Right lung (tissue), 10 donors: Measurements from ENCODE around the gene MAPT. TPM values are rescaled to one million over a fixed set of nuclear protein-coding genes. Genes with fewer than 3 reads are reported as not detected.

Experiments
- DNase-seq, 2 donors: peaks; one replicate each; pipeline ENCODE4 v3.0.0-alpha.2; 2013
- long read RNA-seq, 8 donors: transcript quantifications; one replicate each; lab custom pipeline, GENCODE V29; 2026
- polyA plus RNA-seq, 5 donors: library from polyadenylated mRNA; unstranded; fragments of 120-200 nt; gene quantifications; one replicate each; pipeline versions ENCODE4 v1.2.1 to v1.2.3, GENCODE V29; 2013; ENCODE audit warnings: inconsistent platforms in 1 of 5, low replicate concordance in 1 of 5; ENCODE audit not compliant: insufficient read length in 5 of 5, insufficient read depth in 1 of 5

The MAPT gene
- polyA plus RNA-seq, result 1 to 10 TPM; 4.6 to 7.1 (median 4.7) TPM
- long read RNA-seq, donor 1, result 0 reads
- long read RNA-seq, donor 2, partial matches to known transcripts, result 0 of 1 reads
- long read RNA-seq, donor 2, other reads (novel, unspliced or antisense), result 0 of 1 reads
- long read RNA-seq, donor 3, result 0 reads
- long read RNA-seq, donor 4, partial matches to known transcripts, result 0 of 1 reads
- long read RNA-seq, donor 4, other reads (novel, unspliced or antisense), result 0 of 1 reads
- long read RNA-seq, donor 5, result 0 reads
- long read RNA-seq, donor 6, full-length matches to known transcripts, result 1 of 1 reads
- long read RNA-seq, donor 6, partial matches to known transcripts, result 0 of 1 reads
- long read RNA-seq, donor 6, other reads (novel, unspliced or antisense), result 0 of 1 reads
- long read RNA-seq, donor 7, partial matches to known transcripts, result 0 of 1 reads
- long read RNA-seq, donor 7, other reads (novel, unspliced or antisense), result 0 of 1 reads
- long read RNA-seq, donor 8, result 0 reads

GRCh38 chr17:45894022-45894784 lies at the start of gene MAPT:
Gene MAPT (plus strand): TSS chr17:45894554. CDS start chr17:45962338, 67,784 bp downstream.
- peak; percentile 94 to 95 for DNase-seq

GRCh38 chr17:45844695-45845375 lies 49.5 kb upstream of the MAPT start, which contains the start of gene SPPL2C:
Gene SPPL2C (plus strand): TSS chr17:45844881. CDS start chr17:45844907, 26 bp downstream.
- DNase-seq, result no peak

DNA sequence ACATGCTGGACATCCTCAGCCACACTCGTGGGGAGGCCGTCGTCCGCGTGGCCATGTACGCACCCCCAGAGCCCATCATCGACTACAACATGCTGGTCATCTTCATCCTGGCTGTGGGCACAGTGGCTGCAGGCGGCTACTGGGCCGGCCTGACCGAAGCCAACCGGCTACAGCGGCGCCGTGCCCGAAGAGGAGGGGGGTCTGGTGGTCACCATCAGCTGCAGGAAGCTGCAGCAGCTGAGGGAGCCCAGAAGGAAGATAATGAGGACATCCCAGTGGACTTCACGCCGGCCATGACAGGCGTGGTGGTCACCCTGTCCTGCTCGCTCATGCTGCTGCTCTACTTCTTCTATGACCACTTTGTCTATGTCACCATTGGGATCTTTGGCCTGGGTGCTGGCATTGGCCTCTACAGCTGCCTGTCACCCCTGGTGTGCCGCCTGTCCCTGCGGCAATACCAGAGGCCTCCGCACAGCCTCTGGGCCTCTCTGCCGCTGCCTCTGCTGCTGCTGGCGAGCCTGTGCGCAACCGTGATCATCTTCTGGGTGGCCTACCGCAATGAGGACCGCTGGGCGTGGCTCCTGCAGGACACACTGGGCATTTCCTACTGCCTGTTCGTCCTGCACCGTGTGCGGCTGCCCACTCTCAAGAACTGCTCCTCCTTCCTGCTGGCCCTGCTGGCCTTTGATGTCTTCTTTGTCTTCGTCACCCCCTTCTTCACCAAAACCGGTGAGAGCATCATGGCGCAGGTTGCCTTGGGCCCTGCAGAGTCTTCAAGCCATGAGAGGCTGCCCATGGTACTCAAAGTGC lies 48.8 kb upstream of the MAPT start:
- no peak for DNase-seq

GRCh38 chr17:45846223-45846622 lies 48.1 kb upstream of the MAPT start:
- no peak for DNase-seq

DNA sequence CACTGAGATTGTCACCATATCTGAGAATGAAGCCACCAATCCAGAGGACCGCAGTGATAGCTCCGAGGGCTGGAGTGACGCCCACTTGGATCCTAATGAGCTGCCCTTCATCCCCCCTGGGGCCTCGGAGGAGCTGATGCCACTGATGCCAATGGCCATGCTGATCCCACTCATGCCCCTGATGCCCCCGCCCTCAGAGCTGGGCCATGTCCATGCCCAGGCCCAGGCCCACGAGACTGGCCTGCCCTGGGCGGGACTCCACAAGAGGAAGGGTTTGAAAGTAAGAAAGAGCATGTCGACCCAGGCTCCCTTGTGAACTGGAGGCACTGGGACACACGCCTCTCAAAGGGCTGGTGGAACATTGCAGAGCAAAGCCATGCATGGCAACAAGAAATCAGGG lies 47.7 kb upstream of the MAPT start:
- DNase-seq, result no peak

- no peak for DNase-seq
Observed at GRCh38 chr17:45847101-45847500, 47.3 kb upstream of the MAPT start.

GRCh38 chr17:45847747-45848146 lies 46.6 kb upstream of the MAPT start:
- DNase-seq, result no peak

DNA sequence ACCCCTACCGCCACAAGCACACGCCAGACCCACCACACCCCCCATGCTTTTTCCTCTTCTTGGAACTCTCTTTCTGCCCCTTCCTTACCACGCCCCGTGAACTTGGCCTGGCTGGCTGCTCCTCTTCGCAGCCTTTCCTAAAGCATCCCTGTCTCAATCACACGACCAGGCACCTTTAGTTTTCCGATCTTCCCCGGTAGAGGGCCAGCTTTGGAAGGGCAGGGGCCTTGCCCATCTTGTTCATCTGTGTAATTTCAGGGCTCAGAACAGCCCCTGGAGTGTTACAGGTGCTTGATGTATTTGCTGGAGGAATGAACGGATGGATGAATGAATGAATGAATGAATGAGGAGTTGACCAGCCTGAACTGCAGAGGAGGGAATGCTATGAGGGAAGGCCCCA lies 45.9 kb upstream of the MAPT start:
- no peak for DNase-seq

DNA sequence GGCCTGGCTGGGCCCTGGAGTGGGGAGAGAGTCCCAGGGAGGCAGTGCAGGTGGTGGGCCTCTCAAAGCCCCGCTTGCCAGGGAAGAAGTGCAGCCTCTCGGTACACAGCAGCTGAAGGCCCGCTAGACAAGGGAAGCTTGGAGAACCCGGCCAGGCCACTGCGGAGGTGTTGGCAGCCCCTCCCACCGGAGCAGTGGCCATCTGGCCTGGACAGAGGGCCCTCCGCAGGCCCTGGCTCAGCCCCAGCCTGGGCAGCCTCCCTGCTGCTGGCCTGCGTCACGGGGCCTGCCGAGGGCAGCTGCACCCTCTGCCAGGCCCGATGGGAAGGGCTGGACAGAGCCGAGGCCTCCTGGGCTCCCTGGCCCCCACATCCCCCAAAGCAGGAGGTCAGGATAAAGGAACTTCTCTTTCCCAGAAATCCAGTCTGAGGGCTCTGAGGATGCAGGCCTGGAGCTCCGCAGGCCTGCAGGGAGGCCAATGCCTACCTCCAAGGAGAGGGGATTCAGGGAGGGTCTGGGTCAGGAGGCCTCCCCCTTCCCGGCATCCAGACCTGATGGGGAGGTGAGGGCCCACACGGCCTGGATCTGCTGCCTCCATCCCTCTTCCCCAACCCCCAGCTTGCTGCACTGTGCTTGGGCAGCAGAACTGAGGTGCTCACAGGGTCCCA lies 45.4 kb upstream of the MAPT start:
- DNase-seq, result no peak

DNA sequence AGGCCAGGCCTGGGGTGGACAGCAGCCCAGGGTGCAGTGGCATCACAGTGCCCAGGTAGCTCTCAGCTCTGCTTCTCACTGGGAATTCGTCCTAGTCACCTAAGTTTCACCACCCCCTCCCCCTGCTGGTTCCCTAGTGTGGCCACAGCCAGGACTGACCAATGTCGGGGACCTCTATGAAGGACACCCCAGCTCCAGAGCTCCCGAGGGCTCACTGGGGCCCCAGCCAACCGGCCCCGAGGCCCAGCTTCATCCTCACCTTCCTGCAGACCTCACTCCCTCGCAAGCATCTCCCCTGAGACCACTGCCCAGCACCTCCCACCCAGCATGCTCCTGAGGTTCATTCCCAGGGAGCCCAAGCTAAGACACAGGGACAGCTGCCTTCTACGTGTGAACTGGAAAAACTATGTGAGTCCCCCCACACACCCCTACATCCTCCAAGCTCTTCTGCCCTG lies 44.8 kb upstream of the MAPT start:
- DNase-seq, result no peak

GRCh38 chr17:45850011-45850410 lies 44.3 kb upstream of the MAPT start:
- no peak for DNase-seq

GRCh38 chr17:45850468-45850867 lies 43.9 kb upstream of the MAPT start:
- DNase-seq, result no peak

DNA sequence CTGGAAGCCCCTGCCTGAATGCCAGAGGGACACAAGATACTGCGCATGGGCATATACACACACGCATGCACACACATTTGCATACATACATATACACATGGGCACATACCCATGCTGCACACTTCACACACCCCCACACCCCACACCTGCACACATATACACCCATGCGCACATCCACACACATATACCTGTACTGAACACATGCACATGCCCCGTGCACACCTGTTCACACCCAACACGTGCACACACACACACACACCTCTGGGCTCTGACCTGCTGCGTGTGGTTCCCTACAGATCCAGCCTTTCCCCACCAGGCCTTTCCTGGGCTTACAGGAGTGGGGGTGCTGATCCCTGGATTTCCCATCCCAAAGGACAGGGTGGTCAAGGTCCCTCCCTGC lies 43.3 kb upstream of the MAPT start:
- DNase-seq, result no peak

- no peak for DNase-seq
Observed at GRCh38 chr17:45851464-45851863, 42.9 kb upstream of the MAPT start.

DNA sequence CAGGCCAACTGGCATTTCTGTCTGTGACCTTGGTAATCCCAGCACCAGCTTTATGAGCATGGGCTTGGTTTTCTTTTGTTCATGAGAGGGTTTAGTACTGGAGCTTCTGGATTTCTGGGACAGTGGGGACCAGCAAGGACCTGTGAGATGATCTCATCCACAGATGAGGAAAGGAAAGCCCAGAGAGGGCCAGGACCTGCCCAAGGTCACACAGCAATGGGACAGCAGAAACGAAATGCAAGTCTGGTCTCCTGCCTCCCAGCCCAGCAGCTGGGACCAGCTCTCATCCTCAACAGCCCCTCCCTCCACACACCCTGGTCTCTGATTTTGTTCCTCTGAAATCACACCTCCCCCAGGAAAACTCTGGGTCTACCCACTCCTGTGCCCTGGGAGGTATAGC lies 42.5 kb upstream of the MAPT start:
- DNase-seq, result no peak

GRCh38 chr17:45852535-45853297 lies 41.6 kb upstream of the MAPT start:
- DNase-seq, result peak; percentile 15 to 36

GRCh38 chr17:45854209-45854608 lies 40.1 kb upstream of the MAPT start:
- no peak for DNase-seq

GRCh38 chr17:45855691-45856336 lies 38.5 kb upstream of the MAPT start:
- no peak for DNase-seq
